HG03460 (cell line): ENCODE measurements around the gene ZCWPW1.

ENCODE experiments used
- ATAC-seq: cut with Tn5 transposase; IDR thresholded peaks from one replicate; pipeline ENCODE4 v1.9.1; 2021; ENCODE audit not compliant: unreplicated experiment

Gene ZCWPW1, protein sequence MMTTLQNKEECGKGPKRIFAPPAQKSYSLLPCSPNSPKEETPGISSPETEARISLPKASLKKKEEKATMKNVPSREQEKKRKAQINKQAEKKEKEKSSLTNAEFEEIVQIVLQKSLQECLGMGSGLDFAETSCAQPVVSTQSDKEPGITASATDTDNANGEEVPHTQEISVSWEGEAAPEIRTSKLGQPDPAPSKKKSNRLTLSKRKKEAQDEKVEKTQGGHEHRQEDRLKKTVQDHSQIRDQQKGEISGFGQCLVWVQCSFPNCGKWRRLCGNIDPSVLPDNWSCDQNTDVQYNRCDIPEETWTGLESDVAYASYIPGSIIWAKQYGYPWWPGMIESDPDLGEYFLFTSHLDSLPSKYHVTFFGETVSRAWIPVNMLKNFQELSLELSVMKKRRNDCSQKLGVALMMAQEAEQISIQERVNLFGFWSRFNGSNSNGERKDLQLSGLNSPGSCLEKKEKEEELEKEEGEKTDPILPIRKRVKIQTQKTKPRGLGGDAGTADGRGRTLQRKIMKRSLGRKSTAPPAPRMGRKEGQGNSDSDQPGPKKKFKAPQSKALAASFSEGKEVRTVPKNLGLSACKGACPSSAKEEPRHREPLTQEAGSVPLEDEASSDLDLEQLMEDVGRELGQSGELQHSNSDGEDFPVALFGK

DNA sequence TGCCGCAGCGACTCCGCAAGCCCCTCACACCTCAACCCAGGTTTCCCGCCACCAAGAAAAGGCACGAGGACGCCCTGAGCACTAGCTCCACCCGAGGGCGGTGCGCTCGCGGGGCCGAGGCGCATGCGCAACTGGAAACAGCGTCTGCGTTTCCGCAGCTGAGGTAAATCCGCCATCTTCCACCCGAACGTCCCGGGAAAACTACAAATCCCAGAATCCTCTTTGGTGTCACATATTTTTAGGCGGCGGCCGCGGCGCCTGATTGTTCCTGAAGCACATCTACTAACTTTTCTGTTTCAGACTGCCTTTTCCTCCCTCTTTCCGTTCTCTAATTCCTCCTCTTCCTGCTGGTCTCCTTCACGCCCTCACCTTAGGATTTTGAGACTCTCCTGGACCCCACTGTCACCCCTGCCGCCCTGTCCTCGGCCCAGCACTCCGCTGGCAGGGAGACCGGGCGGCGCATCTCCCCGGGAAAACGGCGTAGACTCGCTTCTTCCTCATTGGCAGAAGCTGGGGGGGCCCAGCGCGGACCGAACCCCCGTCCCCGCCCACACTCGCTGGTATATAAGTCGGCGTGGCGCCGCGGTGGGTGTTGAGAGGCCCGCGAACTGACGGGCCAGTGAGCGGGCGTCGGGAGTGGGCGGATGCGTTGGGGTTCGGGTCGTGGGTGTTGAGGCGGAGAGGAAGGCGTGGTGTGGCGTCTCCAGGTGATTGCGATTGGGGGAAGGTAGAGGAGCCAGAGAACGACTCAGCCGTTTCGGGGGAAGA is at the start of gene ZCWPW1:
ZCWPW1 (minus strand) TSS at position 505 of the 768 bp plus-strand sequence. CDS start 8,054 bp downstream, outside the sequence.
- peak; percentile 46 for ATAC-seq

DNA sequence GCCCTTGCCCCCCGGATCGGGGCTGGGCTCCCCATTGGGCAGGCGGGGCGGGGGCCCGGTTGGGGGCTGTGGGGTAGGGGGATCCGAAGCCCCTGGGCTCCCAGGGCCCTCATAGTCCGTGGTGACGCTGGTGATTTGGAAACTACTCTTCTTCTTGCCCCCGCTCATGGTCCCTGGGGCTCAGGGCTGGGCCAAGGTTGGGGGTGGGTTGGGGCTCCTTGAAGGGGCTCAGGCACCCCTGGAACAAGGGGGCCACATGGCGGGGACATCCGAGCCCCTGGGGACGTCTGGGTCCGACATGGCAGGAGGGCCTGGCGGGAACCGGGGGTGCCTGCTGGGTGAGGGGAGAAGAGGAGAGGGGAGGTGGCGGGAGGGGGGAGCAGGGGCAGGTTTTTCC is 49.4 kb upstream of the ZCWPW1 start:
- ATAC-seq: no peak

DNA sequence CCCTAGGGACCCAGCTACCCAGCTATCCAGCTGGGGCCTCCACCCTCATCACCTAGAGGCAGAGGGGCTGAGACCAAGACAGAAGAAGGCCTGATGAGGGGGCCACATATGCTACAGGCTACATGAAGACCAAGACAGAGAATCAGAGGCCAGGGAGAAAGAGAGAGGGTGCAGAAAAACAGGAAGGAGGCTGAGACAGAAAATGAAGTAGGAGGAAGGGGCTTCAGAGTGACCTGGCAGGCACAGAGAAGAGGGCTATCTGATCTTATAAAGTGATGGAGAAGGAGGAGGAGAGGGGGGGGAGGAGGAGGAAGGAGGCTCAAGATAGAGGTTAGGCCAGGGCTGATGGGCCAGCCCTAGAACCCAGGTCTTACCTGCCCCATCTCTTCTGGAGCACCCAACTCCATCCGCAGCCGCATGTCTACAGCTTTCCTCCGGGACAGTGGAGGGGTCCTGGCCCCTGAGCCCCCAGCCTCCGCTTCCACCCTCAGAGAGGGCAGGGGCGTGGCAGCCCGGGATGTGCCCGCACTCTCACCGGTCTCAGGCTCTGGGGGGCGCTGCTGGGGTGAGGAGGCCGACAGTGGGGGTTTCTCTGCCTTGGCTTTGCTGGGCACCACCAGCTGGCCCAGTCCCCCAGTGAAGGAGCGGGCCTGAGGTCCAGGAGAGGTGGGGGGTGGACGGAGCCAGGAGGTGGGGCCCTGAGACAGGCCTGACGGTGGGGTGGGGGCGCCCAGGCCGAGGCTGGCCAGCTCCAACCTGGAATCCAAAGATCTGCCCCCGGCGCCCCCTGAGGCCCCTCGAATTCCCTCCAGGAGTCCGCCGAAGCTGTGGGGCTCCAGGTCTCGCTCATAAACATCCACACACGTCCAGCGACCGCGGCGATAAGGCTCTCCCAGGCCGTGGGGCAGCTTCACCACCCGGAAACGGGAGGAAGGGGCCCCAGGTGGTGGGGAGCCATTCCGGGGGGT is 48.7 kb upstream of the ZCWPW1 start:
- no peak for ATAC-seq

DNA sequence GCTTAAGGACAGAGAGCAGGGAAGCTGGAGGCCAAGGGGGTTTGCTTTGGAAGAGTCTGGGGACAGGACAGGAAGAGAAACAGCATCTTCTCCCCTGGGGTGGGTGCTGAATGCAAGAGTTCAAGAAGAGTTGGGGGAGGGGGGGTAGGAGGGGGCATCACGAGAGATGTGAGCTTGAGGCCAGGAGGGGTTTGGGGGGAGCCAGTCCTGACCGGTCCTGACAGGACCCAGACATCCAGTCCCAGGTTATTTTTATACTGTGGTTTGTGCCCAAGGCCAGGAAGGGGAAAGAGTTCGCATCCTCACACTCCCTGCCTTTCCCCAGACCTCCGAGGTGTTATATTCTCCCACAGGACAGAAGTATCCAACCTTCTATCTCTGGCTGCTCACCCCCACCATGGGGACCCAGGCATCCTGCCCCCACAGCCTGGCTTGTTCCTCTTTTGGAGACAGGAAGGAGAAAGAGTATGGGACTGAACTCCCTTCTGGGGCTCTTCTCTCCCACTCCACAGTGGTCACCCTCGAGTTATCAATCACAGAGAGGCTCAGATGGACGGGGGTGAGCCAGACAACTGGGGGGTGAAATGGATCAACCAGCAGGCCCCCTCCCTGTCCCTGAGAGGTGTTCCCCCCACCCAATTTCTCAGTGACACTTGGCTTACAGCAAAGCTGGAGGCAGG is 47.7 kb upstream of the ZCWPW1 start:
- no peak for ATAC-seq

DNA sequence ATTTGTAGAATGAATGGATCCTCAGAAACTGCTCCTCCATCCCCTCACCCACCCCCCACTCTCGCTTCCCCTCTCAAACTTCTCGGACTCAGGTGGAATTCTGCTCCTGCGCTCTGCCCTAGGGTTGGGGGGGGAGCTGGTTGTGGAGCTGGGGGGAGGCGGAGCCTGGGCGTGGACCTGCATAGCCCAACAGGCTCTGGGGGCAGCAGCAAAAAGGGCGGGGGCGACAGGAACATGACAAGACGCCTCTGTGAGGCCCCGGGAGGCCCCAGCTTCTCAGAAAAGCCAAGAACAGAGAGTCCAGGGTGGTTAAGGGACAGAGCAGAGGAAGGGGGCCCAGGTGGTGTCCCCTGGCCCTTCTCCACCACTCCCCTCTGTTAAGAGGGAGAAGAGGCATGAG is 47.0 kb upstream of the ZCWPW1 start:
- no peak for ATAC-seq

DNA sequence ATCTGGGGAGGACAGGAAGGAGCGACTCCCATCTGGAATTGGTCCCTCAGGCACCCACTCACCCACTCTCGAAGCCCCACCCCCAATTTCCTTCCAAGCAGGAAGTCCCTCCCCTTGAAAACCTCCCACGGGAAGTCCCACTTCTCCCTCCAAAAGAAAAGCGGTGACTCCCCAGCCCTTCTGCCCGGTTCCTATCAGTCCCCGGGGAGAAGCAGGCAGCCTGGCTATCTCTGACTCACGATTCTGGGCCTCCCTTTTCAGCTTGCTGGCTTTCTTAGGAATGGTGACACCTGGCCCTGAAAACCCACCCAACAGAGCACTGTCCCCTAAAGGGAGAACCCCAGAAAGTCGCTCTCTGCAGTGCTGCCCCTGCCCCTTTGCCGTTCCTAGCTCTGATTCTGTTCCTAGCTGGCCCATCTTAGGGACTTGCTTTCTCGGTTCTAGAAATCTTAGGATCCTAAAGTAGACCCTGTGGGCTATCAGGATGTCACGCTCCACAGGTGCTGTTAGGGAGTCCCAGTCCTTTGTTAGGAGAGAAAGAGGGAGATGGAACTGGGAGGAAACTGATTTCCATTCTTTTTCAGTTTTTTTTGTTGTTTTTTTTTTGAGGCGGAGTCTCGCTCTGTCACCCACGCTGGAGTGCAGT is 44.5 kb upstream of the ZCWPW1 start:
- ATAC-seq: no peak

DNA sequence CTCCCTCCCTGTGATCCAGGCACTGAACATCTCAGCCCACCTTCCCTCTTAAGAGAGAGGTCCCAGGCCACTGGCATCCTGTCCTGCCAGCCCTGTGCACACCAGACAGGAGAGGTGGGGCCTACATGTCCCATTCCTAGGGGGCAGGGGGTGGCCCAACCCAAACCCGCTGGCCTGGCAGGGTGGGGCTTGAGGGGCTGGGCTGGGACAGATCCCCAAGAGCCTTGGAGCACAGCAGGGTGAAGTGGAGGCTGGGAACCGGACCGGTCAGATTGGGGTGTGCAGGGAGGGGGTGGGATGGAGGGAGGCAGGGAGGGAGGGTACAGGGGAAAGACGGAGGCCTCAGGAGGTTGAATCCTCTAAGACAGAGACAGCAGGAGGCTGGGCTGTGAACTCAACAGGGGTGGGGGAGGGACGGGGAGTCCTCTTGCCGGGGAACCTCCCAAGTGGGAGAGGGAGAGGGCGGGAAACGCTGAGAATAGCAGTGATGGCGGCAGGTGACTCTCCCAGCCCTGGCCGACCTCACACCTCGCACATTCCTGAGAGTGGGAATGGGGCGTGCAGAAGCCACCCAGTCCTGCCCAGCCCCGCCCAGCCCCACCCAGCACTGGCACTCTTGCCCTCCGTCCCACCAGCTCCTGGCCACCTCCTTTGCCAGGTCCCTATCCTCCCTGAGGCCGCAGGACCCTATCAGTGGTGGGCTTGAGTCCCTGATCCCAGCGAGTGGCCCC is 43.8 kb upstream of the ZCWPW1 start:
- no peak for ATAC-seq

DNA sequence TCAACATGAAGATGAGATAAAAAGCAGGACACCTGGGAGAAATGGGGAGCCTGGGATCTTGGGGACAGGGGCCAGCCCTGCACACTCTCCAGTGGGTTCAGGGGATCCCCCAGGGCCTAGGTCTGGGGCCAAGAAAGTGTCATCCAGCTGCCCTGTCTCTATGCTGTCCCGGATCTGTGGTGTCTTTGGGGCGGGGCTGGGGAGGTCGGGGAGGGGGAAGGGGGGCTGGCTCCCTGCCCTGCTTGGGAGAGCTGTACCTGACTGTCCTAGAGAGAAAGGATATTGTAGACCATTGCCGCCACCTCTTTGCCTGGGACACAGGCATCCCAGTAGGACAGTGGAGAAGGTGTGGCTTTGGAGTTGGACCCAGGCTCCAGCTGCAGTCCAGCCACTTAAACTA is 42.5 kb upstream of the ZCWPW1 start:
- no peak for ATAC-seq

DNA sequence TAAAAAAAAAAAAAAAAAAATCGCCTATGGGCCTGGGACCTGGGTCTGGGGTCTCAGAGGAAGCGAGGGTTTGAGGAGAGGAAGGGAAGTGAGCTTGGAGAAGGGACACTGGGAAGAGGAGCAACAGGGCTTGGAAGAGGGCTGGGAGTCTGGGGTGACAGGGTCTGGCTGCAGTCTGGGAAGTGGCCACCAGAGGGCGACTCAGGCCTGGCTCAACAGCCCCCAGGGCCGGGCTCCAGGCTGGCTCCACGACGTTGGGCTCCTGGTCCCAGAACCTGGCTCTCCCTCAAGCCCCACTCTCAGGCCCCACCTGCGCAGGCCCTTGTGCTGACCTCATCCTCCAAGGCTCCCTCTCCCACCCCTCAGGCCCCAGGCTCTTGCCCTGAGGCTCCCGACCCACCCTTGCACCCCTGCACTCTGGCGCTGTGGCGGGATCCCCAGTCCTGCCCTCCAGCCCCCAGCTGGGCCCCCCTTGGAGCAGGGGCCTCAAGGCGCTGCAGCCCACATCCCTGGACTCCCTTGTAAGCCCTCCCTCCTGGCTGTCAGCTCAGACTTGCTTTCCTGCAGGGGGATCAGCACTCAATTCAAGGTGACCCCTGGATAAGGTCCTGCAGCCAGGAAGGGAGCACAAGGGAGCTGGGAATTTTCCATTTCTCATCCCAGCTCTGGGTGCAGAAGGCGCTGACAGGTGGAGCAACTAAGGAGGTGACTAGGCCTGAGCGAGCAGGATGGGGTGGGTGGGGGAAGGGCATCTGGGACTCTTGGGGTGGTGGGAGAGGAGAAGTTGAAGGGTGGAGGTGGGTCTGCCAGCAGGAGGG is 40.9 kb upstream of the ZCWPW1 start:
- peak; percentile 51 for ATAC-seq

DNA sequence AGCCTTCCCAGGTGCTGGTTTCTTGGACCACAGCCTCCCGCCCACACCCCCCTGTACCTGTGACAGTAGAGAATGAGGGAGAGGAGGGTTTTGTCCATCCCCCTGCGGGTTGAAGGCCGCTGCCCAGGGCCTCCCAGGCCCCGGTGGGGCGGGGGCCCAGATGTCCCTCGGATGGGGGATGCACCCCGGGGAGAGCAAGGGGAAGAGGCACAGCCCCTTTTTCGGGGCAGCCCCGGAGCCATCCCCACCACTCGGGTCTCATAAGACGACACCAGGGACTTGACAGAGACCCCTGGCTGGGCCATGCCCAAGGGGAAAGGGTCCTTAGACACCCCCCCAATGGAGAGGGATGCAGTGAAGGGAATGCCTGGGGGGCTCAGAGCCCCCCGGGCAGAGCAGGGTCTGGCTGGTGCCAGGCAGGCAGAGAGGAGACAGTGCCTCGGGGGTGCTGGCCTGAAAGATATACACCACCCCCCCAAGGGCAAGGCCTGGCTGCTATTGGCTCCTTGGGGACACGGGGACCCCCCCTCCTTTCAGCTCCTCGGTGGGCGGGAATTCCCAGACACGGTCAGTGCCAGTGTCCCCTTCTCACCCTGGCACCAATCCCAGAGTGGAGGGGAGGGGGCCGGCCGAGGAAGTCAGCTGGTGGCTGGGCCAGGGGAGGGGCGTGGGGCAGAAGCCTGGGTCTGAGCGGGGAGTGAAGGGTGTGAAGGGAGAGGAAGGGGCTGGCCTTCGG is 39.3 kb upstream of the ZCWPW1 start:
- no peak for ATAC-seq

DNA sequence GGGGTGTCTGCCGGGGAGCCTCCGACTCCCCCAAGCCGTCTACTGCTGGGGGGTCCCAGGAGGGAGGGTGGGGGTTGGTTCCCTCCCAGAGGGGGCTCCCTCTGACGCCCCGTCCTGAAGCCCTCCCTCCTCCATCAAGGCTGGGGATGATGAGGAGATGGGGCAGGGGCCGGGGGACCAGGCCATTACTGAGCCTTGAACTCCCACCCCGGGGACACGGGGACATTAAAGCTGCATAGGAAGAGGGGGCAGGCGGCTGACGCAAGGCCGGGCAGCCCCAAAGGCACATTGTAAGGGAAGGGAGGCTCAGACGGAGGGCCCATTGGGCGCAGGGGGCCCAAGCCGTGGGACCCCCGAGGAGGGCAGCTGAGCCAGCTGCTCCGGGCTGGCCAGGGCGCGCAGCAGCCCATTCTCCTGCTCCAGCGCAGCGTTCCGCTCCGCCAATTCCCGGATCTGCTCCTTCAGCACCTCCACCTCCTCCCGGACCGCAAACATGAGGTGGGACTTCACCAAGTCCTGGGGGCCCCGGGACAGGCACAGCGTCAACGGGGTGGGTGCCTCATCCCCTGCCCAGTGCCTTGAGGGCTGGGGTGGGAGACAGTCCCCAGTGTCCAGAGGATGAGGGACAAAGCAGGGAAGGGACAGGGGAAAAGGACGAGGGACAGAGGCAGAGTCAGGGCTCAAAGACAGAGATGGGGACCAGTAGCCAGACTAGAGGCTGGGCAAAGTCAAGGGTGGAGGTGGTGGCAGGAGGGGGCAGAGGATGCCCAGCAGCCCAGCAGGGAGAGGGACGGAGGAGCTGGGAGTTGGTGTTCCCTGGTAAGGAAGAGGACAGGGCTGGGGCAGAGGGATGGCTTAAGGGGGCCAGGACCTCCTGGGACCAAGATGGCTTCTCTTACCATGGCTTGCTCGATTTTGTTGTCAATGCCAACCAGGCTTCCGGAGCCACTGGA is 38.4 kb upstream of the ZCWPW1 start:
- ATAC-seq: no peak

DNA sequence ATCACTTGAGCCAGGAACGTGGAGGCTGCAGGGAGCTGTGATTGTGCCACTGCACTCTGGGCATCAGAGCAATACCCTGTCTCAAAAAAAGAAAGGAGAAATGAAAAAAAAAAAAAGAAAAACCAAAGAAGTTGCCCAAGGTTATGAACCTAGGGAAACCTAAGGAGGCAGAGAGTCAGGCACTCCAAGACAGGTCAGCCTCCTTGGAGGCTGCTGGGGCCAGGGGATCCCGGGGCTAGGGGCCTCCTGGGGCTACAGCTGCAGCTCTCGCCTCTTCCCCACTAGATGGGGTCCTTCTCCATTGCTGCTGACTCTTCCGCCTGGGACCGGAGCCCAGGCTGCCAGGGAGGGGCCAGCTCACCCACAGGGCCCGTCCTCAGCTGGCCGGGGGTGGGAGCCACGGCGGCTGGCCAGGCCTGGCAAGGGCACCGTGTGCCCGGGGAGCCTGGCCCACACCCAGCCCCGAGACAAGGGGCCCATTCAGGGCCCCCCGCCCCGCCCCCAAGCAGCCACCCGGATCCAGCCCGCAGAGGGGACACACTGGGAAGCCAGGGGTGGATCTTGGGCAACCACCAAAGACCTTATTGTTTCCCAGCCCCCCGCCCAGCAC is 37.3 kb upstream of the ZCWPW1 start:
- ATAC-seq: no peak

DNA sequence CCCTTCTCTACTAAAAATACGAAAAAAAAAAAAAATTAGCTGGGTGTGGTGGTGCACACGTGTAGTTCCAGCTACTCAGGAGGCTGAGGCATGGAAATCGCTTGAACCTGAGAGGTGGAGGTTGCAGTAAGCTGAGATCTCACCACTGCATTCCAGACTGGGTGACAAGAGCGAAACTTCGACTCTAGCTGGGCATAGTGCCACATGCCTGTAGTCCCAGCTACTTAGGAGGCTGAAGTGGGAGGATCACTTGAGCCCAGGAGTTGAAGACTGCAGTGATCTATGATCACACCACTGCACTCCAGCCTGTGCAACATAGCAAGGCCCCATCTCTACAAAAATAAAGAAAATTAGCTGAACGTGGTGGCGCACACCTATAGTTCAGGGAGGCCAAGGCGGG is 36.8 kb upstream of the ZCWPW1 start:
- no peak for ATAC-seq

DNA sequence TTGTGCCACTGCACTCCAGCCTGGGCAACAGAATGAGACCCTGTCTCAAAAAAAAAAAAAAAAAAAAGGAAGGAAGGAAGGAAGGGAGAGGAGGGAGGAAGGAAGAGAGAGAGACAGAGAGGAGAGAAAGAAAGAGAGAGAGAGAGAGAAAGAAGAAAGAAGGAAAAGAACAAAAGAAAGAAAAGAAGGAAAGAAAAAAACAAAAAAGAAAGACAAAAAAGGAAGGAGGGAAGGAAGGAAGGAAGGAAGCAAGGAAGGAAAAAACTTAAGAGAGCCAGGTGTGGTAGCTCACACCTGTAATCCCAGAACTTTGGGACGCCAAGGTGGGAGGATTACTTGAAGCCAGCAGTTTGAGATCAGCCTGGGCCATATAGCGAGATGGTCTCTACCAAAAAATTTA is 36.3 kb upstream of the ZCWPW1 start:
- no peak for ATAC-seq

DNA sequence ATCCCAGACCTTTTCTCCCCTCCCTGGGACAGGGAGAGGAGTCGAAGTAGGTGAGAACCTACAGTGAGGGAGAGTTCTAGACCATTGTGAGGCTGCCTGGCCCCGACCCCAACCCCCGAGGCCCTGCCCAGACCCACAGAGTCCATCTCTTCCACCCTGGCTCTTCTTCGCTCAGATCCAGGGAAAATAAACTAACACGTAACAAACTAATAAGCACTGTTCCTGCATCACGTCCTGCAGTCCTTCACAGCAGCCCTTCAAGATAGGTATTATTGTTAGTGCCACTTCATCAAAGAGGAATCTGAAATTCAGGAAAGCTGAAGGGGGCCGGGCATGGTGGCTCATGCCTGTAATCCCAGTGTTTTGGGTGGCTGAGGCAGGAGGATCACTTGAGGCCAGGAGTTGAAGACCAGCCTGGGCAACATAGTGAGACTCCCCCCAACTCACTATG is 35.7 kb upstream of the ZCWPW1 start, which contains the start of gene SPACDR:
SPACDR (minus strand) TSS at position 51 of the 451 bp plus-strand sequence. CDS start 235 bp downstream, outside the sequence.
- no peak for ATAC-seq

DNA sequence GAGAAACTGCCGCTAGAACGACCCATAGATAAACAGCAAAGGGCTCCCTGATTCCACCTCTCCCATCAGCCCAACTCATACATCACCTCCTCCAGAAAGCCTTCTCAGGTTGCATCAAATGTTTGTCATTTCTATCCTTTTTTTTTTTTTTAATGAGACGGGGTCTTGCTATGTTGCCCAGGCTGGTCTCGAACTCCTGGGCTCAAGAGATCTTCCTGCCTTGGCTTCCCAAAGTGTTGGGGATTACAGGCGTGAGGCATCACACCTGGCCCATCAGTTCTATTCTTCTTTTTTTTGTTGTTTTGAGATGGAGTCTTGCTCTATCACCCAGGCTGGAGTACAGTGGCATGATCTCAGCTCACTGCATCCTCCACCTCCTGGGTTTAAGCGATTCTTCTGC is 28.5 kb upstream of the ZCWPW1 start:
- no peak for ATAC-seq
